Stimulated activated CD4-positive, alpha-beta T cell treated with anti-CD3 and anti-CD28 coated beads, TNF-alpha, amount 100 ng/mL, for 48 hours (primary cell): ENCODE measurements around the gene TRAF7.

ENCODE experiments used
- DNase-seq, 3 donors: peaks; one replicate each; pipeline ENCODE4 v3.0.0-alpha.2; 2020; ENCODE audit warnings: low read depth in 3 of 3

TRAF7 gene

DNA sequence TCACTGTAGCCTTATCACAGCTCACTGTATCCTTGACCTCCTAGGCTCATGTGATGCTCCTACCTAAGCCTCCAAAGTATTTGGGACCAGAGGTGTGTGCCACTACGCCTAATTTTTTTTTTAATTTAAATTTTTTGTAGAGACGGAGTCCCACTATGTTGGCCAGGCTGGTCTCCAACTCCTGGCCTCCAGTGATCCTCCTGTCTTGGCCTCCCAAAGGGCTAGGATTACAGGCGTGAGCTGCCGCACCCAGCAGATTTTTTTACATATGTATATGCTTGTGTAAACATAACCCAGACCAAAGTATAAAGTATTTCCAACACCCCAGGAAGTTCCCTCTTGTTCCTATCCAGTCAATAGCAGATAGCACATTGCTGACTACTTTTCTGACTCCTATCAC is 60.7 kb downstream of the TRAF7 start:
- DNase-seq = no peak

DNA sequence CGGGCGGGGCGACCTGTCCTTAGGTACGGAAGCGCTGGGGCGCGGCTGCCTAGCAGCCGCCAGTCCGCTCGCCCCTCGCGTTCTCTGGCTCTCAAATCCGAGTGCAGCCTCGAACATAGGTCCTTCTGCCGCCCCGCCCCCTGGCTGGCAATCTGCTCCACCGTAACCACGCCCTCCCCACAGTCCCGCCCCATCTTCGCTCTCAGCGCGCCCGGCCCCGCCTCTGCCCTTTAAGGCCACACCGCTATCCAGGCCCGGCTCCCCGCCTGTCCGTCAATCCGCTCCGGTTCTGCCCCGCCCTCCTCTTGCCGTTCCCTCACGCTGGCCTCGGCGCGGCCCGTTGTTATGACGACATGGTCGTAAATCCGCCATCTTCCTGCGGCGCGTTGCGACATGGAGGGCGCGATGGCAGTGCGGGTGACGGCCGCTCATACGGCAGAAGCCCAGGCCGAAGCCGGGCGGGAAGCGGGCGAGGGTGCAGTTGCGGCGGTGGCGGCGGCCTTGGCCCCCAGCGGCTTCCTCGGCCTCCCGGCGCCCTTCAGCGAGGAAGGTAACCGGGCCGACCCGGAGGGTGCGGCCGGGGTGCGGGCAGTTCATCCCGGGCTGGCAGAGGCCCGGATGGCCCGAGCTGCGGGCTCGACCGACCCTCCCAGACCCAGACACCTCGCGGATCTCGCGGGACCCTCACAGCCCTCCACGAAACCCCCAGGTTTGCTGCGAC is 67.8 kb downstream of the TRAF7 start, which contains the start of gene E4F1:
E4F1 (plus strand) TSS at position 371 of the 721 bp plus-strand sequence; CDS start at position 394, 23 bp downstream.
- peak; percentile 100 for DNase-seq

GRCh38 chr16:2223942-2224486 is 68.4 kb downstream of the TRAF7 start:
- DNase-seq = no peak

- DNase-seq = no peak
Measured at GRCh38 chr16:2226245-2226793, 70.7 kb downstream of the TRAF7 start.

- DNase-seq = no peak
Measured at GRCh38 chr16:2226918-2227317, 71.3 kb downstream of the TRAF7 start.
